CD4-positive, alpha-beta T cell treated with Interleukin-15 for 4 hours (primary cell): ENCODE results near the gene CNTN6.
"Not testable (repeated sequence)": the region's sequence is repeated elsewhere in the genome, so short reads cannot be mapped to it uniquely, and the experiment has no call there.

Source experiments
- DNase-seq: peaks from one replicate; pipeline ENCODE4 v3.0.0-alpha.2; 2020; ENCODE audit warnings: low spot score

Gene CNTN6

GRCh38 chr3:1288805-1289494 is 196.1 kb downstream of the CNTN6 start:
- no peak for DNase-seq

GRCh38 chr3:1292571-1293071 is 199.8 kb downstream of the CNTN6 start:
- DNase-seq = no peak

DNA sequence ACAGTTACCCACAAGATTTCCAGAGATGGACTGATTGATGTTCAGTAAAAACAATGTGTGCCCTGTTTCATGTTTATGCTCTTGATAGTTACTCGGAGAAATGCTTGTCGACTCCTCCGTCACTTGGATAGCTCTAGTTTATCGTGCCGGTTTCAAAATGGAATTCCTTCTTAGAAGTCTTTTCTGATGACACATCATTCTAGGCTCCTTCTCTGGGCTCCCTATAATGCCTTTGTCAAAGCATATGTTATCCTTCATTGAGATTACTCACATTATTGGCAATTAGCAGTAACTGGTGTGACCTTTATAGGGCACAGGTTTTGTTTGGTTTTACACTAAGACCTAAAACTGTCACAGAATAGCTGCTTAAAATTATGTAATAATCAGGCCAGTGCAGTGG is 201.8 kb downstream of the CNTN6 start:
- DNase-seq = no peak

DNA sequence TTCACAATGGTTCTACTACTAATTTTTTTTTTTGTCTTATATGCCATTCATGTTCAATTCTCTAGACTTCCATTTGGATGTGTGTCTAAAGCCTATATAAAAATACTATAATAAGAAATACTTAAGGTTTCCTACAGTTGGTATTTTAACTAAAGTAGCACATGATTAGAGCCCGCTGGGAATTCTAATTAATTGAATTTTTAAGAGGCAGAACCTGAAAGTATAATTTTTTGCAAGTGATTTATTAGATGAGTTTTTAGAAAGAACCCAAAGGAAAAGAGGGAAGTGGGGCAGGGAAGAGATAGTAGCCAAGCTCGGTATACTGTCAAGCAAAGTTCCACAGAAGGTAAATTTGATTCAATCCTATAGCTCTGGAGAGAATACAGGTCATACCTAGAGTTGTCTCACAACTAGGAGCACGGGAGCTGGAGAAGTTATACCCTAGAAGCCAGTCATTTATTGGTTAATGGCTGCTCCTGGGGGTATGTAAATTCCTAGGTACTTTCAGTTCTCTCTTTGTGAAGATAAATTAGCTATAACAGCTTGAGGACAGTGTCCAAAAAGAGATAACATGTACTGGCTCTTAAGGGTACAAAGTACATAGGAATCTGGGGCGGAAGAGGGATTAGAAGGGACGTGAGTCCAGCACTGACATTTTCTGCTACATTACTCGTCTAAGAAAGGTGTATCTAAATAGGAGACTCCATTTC is 225.6 kb downstream of the CNTN6 start:
- DNase-seq = no peak

DNA sequence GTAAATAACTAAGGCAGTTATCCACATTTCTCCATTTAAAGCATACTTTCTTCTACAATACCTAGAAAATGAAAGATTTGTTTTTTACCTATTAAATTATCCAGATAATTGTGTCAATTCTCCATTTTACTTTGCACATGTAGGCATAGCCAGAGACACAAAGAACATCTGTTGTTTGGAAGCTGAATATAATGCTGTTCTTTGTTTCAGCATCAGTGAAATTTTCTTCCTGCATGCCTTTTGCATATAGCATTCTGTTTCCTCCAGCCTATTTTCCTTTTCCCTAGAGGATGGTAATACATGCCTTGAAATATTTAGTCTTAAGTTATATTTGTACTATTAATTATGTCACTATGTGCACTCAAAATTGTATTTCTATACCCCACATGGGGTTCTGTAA is 233.7 kb downstream of the CNTN6 start:
- DNase-seq = no peak

DNA sequence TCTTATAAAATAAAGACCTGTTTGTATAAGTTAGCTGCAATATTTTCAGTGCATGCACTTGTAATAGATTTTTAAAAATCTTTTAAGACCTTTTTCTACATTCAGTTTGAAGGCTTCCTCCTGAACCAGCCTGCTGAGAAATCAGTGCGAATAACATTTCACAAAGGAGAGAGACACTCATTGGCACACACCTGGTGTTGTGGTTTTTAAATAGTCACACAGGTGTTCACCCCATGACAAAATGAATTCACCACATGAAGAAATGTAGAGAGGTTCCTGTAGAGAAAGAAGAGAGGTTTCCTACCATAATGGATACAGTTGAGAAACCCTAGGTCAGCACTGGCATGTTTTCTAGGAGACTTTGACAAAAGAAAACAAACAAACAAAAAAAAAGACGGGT is 237.3 kb downstream of the CNTN6 start:
- DNase-seq = no peak

DNA sequence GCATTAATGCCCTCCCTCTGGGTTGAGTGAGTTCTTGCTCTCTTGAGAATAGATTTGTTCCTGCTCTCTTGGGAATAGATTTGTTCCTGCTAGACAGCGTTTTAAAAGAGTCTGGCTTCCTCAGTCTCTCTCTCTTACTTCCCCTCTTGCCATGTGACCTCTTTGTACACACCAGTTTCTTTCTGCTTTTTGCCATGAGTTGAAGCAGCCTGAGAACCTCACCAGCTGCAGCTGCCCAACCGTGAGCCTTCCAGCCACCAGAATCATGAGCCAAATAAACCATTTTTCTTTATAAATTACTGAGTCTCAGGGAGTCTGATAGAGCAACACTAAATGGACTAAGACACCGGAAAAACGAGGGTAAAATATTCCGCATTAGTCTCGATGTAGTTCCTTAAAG is 253.6 kb downstream of the CNTN6 start:
- DNase-seq = no peak

DNA sequence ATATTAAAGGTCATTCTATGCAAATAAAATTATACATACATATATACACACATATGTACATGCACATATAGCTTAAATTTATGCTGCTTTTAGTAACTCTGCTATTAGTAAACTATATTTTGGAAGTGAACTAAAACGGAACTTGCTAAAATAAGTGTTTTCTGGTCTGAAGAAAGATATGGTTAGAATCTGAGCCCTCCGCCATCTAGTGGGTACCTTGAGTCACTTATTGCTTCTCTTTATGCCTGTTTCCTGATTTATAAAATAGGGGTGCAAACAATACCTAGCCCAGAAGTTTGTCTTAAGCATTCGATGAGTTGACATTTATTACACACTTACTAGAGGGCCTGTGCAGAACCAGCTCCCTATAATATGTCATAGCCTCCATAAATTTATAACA is 255.7 kb downstream of the CNTN6 start:
- no peak for DNase-seq

GRCh38 chr3:1350885-1351284 is 258.1 kb downstream of the CNTN6 start:
- no peak for DNase-seq

DNA sequence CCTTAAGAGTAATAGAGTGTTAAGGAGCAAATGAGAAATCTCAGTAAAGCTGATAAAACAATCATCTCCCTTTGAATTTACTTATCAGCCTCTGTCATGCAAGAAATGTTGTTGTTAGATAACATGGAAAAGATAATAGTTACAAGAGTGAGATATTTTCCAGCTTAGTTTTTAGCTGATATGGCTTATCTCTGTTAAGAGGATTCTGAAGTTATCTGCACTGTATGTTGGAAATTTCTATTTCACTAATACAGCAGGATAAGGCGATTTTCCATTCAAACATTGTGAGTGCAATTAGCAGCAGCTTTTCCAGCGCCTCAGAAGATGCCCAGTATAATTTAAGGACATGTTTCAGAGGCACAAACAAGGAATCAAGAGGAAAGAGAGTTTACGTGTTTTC is 262.9 kb downstream of the CNTN6 start:
- no peak for DNase-seq

GRCh38 chr3:1356101-1356500 is 263.3 kb downstream of the CNTN6 start:
- DNase-seq = no peak

DNA sequence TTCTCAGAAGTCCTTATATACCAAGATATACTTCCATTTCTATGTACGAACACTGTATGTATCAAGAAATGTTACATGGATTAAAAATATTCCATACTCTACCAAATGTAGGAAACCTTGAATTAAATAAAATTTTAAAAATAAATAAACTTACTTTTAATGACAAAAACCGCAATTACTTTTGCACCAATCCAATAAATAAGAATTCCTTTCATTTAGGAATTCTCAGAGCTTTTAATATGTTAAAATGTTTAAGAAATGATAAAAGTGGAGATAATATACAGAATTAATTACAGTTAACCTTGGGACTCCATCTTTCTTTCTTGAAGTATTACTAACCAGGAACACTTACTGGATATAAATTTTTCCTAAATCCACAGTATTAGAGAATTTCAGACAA is 272.7 kb downstream of the CNTN6 start:
- DNase-seq = no peak

- DNase-seq = no peak
Observed at GRCh38 chr3:1374471-1374870, 281.6 kb downstream of the CNTN6 start.

DNA sequence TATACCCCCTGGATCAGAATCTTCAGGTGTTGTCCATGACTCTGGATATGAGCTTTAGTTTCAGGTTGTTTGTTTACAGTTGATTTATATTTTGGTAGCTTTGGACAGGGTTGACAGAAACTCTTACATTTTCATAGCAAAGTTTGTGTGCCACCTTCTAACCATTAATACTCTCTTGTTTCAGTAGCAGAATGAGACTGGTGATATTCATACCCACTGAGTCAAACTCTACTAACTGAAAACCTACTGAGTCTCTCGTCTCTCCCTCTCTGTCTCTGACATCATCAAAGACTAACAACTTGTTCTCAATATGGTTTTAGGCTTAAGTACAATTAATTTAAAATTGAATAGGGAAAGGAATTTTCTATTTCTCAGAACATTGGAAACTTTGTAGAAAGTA is 282.3 kb downstream of the CNTN6 start:
- no peak for DNase-seq

GRCh38 chr3:1380926-1381646 is 288.3 kb downstream of the CNTN6 start:
- no peak for DNase-seq

GRCh38 chr3:1381647-1382036 is 288.8 kb downstream of the CNTN6 start:
- DNase-seq = no peak

- DNase-seq = not testable (repeated sequence)
Observed at GRCh38 chr3:1387396-1387905, 294.6 kb downstream of the CNTN6 start.

DNA sequence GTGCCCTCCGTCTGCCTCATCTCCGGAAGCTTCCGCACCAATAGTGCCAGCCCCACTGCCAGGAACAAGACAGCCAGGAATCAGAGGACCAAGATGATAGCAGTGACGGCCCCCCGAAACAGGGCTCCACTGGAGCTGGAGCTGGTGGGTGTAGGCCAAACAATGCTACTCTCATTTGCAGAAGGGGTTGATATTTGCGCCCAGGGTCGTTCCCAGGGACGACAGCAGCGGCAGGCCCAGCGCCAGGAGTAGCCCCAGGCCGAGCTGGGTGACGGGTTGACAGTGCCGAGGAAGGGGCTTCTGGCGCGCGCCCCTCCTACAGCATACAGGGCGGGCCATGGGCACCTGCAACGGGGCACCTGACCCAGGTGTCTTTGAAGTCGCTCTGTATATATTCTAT is 301.4 kb downstream of the CNTN6 start:
- no peak for DNase-seq

DNA sequence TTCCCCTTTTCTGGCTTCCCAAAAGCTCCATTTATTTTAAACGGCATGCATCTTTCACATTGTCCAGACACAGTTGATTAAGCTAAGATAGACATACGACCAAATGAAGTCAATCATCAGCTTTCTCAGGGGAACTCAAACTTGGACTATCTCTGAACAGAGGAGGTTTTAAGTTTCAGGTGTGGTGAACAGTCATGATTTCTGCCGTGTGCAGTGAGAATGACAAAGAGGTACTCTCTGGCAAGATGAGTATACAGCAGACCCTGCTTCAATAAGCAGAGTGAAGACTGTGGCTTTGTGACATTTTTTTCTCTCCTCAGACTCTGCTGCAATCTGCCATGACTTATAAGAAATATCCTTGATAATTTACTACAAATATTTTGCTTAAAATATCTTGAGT is 307.7 kb downstream of the CNTN6 start:
- DNase-seq = no peak

DNA sequence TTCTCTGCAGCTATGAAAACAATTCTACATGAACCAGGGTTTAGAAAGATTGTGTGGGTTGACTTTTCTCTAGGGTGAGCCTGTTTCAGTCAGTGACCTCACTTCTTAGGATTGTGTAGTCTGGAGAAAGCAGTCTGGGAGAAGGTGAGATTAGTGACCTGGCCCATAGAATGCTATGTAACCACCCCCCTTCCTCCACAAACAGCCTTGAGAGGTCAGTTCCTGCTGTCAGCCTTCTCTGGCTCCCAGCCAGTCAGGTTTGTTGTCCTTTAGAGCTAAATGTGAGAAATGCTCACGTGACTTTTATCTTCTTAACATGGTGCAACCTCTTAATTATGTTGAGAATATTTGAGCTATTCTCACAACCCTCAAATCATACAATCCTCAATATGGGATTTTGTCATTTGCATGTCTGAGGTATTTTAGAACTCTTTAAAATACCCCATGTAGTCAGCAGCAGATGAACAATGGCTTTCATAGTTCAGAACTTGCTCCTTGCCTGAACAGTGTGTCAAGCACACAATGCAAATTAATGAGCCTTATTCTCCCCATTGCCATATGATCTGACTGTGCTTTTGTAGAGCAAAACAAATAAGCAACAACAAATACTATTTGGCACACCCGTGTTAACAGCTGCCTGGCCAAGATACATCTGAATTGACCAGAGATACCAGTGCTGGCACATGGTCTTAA is 311.6 kb downstream of the CNTN6 start:
- no peak for DNase-seq

- DNase-seq = no peak
Observed at GRCh38 chr3:1406250-1406649, 313.4 kb downstream of the CNTN6 start.

GRCh38 chr3:1421577-1421976 is 328.8 kb downstream of the CNTN6 start:
- no peak for DNase-seq
